ENCODE measurements around the gene CLIC3. TPM values are rescaled to one million over a fixed set of nuclear protein-coding genes. Genes with fewer than 3 reads are reported as not detected.

CLIC3 gene
- polyA plus RNA-seq, 1 donor from 2014 or later: 3.5 TPM

DNA sequence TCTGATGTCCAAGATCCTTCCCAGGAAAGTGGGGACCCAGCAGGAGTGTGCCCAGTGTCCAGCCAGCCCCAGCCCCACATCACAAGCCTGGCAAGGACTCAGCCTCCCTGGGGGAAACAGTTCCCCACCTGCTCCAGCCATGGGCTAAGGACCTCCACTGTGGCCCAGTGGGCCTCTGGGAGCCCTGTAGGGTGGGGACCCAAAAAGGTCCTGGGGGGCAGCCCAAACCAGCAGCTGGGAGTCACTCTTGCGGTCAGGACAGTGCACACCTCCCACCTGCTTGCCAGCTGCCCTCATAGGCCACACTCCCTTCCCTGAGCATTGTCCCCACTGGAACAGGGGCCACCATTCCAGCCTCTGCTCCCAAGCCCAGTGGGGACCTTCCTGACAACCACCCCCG is 30.0 kb upstream of the CLIC3 start:
- Mint-ChIP-seq H3K4me1 (peaks cover 19 to 24% (median 22%) of the 10 kb centered on the region in 3 donors), H3K27me3 (no peaks in the 10 kb centered on the region), H3K9me3 (no peaks in the 10 kb centered on the region), H3K36me3 (no peaks in the 10 kb centered on the region), H3K27ac (peak overlapping the region; percentile 67 to 94 (median 89)), H3K4me3 (peak overlapping the region in 3 of 4 donors; percentile 81 to 88 (median 87))

DNA sequence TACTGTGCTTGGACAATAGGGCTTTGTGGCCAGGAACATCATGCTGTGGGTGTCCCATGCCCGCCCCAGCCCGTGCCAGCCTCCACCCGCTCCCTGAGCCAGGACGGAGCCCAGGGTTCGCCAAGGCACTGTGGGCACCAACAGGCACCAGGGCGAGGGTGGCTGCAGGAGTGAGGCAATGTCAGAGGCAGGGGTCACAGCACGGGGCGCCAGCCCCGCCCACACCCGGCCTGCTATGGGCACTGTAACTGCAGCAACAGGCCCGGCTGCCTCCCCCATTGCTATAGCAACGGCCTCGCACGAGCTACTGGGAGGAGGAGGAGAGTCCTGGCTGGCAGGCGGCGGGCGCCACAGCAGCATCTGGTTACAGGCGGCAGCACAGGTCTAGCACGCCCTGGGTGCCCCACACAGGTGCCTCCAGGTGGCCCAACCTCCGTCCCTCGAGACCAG is 29.2 kb upstream of the CLIC3 start:
- Mint-ChIP-seq H3K27ac (peak overlapping the region; percentile 10 to 94 (median 89)), H3K4me1 (peaks cover 16 to 21% (median 18%) of the 10 kb centered on the region in 3 donors), H3K9me3 (no peaks in the 10 kb centered on the region), H3K27me3 (no peaks in the 10 kb centered on the region), H3K4me3 (peak overlapping the region in 2 of 4 donors; percentile 87 to 88), H3K36me3 (no peaks in the 10 kb centered on the region)

DNA sequence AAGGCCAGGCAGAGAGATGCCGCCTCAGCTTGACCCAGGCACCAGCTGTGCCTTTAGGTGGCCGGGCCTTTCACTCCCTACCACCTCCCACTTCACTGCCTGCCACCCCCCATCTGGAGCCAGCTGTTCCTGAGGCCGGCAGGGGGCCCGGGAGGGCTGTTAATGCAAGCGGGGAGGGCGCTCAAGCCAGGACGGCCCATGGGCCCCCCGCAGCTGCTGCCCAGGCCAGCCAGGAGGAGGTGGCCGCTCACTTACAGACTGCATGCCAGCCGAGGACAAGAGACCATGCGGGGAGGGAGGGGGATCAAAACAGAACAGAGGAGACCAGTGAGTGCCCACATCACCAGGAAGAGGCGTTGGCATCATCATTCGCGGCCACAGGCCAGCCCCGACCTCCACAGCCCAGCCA is 27.2 kb upstream of the CLIC3 start:
- Mint-ChIP-seq H3K27me3 (no peaks in the 10 kb centered on the region), H3K4me1 (peaks cover 4 to 15% (median 10%) of the 10 kb centered on the region in 3 donors), H3K36me3 (peaks cover 3% of the 10 kb centered on the region), H3K27ac (peak overlapping the region in 1 of 3 donors; percentile 53), H3K4me3 (no peak overlapping the region), H3K9me3 (no peaks in the 10 kb centered on the region)

DNA sequence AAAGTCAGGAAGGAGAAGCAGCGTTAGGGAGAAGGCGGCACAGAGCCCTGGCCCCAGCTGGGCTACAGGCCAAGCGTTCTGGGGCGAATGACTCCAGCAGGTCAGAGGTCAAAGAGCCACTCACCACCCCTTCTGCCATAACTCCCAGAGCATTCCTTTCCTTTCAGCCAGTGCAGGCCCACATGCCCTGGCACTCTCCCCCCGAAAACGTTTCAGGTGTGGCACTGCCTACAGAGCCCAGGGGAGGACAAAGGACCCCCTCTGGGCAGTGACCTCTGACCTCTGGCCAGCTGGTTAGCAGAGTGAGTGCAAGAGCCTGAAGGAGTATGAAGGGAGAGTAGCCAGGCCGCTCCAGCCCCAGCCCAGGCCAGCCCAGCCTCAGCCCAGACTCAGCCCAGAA is 26.8 kb upstream of the CLIC3 start:
- Mint-ChIP-seq H3K9me3 (no peaks in the 10 kb centered on the region), H3K27ac (peak overlapping the region in 1 of 3 donors; percentile 53), H3K27me3 (no peaks in the 10 kb centered on the region), H3K36me3 (peaks cover 3% of the 10 kb centered on the region), H3K4me1 (peaks cover 4 to 15% (median 10%) of the 10 kb centered on the region in 3 donors), H3K4me3 (no peak overlapping the region)

DNA sequence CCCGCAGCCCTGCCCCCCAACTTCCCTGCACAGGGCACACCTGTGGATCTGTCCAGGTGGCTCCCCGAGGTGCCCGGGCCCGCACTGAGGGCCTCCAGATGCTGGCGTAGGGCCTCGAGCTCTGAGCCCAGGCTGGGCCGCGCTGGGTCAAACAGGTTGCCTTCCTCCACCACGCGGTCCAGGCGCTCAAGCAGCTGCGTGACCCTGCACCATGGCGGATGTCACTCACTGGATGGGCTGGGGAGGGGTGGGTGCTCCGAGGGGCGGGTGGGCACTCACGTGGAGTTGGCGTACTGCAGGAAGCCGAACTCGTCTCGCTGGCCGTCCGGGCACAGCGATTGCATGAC is 26.3 kb upstream of the CLIC3 start:
- H3K9me3 Mint-ChIP-seq: no peaks in the 10 kb centered on the region
- no peak overlapping the region for H3K4me3 Mint-ChIP-seq
- no peak overlapping the region for H3K27ac Mint-ChIP-seq
- peaks cover 3% of the 10 kb centered on the region for H3K36me3 Mint-ChIP-seq
- peaks cover 4 to 15% (median 10%) of the 10 kb centered on the region in 3 donors for H3K4me1 Mint-ChIP-seq
- no peaks in the 10 kb centered on the region for H3K27me3 Mint-ChIP-seq

DNA sequence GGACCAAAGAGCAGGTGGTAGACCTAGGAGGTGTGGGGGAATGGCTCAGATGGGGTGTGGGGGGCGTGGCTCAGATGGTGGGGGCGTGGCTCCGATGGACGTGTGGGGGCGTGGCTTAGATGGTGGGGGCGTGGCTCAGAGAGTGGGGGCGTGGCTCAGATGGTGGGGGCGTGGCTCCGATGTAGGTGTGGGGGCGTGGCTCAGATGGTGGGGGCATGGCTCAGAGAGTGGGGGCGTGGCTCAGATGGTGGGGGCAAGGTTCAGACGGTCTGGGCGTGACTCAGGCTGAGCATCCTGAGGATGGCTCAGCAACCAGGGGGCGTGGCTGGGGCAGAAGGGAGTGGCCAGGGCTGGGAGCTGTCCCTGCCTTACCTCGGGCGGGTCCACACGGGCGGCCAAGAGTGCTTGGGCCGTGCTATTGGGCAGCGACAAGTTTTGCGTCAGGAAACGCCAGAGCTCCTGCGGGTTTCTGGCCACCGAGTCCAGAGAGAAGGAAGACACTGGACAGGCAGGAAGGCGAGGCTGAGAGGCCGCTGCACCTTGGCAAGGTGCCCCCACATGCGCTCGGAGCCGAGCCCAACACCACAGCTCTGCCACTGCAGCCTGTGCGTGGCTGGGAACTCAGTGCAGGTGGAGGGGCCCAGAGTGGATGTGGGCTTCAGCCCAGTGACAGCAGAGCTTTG is 25.8 kb upstream of the CLIC3 start:
- Mint-ChIP-seq H3K4me1 (peaks cover 4 to 12% (median 8%) of the 10 kb centered on the region in 3 donors), H3K9me3 (no peaks in the 10 kb centered on the region), H3K36me3 (peaks cover 3% of the 10 kb centered on the region), H3K27me3 (no peaks in the 10 kb centered on the region), H3K27ac (peak overlapping the region in 1 of 3 donors; percentile 55), H3K4me3 (no peak overlapping the region)

DNA sequence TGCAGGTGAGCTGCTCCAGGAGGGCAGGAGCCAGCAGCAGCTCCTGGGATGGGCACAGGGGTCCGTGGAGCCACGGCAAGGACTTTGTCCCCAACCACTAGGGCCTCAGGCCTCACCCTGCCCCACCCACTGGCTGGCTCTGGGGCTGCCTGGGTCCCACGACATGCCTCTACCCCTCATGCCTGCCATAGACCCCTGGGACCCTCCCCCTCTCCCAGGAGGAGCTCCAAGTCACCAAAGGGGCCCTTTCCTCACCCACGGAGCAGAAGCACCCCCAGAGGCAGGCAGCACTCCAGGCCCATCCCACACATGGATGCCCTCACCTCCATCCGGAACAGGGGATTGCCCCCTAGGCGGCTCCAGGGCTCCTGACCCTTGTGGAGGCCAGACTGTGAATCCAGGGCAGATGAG is 25.2 kb upstream of the CLIC3 start:
- Mint-ChIP-seq H3K4me3 (no peak overlapping the region), H3K4me1 (peaks cover 4 to 11% (median 6%) of the 10 kb centered on the region in 3 donors), H3K27me3 (no peaks in the 10 kb centered on the region), H3K36me3 (peaks cover 3% of the 10 kb centered on the region), H3K27ac (no peak overlapping the region), H3K9me3 (no peaks in the 10 kb centered on the region)

DNA sequence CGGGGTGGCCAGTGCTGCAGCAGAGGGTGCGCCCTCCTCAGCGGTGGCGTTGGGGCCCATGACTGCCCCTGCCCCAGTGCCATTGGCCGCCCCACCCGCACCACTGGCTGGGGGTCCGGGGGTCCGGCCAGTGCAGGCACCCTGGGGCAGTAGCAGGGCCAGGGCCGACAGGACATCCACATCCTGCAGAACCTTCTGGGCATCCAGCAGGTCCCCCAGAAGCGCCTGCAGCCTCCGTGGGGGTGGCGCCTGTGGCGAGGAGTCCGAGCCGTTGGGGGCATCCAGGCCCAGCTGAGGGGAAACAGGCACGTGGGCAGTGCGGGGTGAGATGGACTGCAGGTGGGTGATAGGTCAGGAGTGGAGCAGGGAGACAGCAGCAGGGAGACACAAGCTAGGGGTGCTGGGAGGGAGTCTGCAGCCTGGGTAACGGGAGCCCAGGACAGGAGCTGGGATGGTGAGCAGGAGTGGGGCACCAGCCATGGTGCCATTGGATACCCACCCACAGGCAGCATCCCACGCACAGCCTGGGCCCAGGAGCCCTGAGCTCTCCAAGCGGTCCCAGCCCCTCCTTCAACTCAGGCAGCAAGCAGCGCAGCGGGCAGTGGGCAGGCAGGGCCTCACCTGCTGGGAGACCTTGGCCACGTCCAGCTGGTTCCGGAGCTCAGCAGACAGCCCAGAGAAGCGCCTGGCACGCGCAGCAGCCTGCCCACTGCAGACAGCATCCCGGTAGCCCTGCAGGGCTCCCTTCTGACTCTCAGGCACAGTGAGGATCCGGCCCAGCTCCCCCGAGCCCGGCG is 24.6 kb upstream of the CLIC3 start:
- H3K9me3 Mint-ChIP-seq: no peaks in the 10 kb centered on the region
- no peaks in the 10 kb centered on the region for H3K27me3 Mint-ChIP-seq
- no peak overlapping the region for H3K27ac Mint-ChIP-seq
- H3K4me1 Mint-ChIP-seq: peaks cover 4 to 6% (median 4%) of the 10 kb centered on the region in 3 donors
- H3K36me3 Mint-ChIP-seq: peaks cover 3% of the 10 kb centered on the region
- no peak overlapping the region for H3K4me3 Mint-ChIP-seq

DNA sequence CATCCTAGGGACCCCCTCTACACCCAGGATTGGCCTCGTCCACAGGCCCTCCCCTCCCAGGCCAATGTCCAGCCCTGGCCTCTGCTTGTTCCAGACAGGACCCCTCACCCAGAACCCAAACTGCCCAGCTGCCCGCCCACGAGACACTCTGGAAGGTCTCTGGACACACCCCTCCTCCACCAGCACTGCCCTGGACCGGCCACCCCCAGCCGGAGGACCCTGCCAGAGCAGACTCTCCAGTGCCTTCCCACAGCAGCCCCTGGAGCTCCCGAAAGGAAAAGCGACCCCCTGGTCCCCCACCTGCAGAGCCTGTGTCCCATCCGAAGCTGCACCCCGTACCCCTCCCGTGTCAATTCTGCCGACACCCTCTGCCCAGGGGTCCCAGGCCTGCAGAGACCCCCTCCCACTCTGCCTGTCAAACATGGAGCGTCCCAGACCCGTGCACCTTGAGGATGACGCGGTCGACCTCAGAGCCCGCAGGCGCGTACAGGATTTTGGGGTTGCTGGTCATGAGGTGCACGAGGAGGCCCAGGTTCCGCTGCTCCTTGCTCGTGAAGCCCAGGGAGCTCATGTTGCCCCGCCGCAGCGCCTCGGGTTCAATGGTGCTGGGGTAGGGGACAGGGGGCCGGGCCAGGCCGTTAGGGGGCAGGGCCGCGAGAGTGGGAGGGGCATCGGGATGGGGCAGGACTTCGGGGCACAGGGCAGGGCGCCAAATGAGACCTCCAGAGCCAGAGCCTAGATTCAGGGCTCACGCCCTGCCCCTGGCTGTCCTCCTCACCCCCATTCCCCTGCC is 23.7 kb upstream of the CLIC3 start:
- Mint-ChIP-seq H3K4me3 (no peak overlapping the region), H3K4me1 (peaks cover 0 to 1% (median 0%) of the 10 kb centered on the region in 3 donors), H3K9me3 (no peaks in the 10 kb centered on the region), H3K27ac (no peak overlapping the region), H3K27me3 (no peaks in the 10 kb centered on the region), H3K36me3 (peaks cover 3% of the 10 kb centered on the region)

DNA sequence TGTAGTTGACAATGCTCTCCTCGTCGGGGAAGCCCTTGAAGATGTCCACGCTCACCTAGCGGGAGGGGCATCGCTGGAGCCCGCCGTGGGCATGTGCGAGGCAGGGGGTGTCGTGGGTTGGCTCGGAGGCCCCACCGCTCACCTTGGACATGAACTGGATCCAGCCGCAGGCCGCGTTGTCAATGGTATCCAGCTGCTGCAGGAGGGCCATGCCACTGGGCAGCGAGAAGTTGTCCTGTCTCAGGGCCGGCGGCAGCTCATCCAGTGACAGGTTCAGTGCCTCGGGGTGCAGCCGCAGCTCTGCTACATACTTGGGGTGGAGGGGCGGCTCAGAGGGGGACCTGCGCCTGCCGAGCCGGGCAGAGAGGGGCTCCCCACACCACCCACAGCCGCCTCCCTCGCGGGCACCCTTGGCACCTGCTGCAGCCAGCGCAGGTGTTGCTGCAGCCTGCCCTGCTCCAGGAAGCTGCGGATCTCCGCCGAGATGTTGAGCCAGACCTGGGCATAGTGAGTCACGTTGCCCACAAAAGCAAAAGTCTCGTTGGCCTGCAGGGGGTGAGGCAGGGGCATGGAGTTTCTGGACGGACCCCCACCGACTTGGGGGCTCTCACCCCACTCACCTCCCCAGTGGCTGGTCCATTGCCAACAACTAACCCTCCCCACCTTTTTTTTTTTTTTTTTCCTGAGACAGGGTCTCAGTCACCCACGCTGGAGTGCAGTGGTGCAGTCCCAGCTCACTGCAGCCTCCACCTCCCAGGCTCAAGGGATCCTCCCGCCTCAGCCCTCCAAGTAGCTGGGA is 22.6 kb upstream of the CLIC3 start:
- Mint-ChIP-seq H3K4me1 (peaks cover 0 to 1% (median 0%) of the 10 kb centered on the region in 3 donors), H3K36me3 (peaks cover 3% of the 10 kb centered on the region), H3K9me3 (no peaks in the 10 kb centered on the region), H3K27ac (no peak overlapping the region), H3K27me3 (no peaks in the 10 kb centered on the region), H3K4me3 (no peak overlapping the region)

DNA sequence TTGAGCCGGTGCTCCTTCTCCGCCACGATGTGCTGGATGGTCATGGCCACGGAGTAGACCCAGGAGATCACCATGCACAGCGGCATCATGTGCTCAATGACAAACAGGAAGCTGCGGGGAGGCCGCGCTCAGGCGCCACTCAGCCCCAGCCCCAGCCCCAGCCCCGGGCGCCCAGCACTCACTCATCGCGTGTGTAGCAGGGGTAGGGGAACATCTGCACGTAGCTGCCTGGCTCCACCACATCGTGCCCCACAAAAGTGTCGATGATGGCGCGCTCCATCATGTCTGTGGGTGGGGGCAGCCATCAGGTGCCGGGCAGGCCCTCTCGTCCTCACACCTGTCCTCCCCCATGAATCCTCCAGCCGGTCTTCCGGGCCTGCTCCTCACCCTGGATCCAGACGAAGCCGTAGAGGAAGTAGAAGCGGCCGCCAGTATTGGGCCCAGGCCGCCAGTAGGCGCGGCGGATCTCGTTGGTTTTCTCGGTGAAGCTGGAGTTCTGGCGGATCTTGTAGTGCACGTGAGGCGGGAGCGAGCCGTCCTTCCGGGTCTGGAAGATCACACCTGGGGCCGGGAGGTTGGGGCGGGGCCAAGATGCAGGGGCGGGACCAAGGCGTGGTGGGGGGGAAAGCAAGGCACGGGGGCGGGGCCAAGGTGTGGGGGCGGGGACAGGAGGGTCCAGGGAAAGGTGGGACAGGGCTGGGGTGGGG is 21.6 kb upstream of the CLIC3 start:
- peaks cover 0 to 1% (median 0%) of the 10 kb centered on the region in 3 donors for H3K4me1 Mint-ChIP-seq
- H3K27ac Mint-ChIP-seq: peak overlapping the region in 1 of 3 donors; percentile 67
- H3K9me3 Mint-ChIP-seq: no peaks in the 10 kb centered on the region
- H3K36me3 Mint-ChIP-seq: peaks cover 3% of the 10 kb centered on the region
- no peak overlapping the region for H3K4me3 Mint-ChIP-seq
- H3K27me3 Mint-ChIP-seq: no peaks in the 10 kb centered on the region

DNA sequence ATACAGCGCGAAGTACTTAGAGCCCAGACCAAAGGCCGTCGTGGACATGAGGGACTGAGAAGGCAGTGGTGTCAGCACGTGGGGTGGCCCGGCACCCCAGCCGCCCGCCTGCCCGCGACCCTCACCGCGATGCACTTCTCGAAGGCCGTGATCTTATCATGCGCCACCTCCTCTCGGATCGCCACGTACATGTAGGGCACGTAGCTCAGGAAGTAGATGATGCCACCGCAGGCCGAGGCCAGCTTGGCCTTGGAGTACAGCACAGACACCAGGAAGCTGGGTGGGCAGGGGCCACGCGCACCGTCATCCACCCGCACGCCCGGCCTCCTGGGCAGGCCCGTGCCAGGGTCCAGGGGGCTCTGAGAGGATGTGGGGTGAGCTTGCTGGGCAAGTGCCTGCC is 20.7 kb upstream of the CLIC3 start:
- Mint-ChIP-seq H3K4me3 (no peak overlapping the region), H3K4me1 (peaks cover 0 to under 1% (median 0%) of the 10 kb centered on the region in 3 donors)

DNA sequence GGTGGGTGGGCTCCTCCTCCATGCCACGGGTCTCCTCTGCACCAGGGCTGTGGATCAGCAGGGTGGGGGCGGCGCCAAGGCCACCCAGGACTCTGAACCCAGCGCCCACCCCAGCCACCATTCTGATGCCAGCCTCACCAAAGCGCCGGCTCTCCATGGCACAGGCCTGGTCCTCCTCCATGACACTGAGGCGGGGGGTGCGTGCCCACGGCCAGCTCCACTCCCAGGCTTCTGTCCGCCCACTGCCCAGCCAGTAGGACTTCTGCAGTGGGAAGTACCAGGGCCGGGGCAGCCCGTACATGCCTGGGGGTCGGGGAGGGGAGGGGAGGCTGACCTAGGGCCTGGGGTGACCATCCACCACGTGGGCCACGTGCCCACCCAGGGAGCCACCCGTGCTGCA is 20.1 kb upstream of the CLIC3 start:
- Mint-ChIP-seq H3K27ac (no peak overlapping the region), H3K27me3 (no peaks in the 10 kb centered on the region), H3K9me3 (no peaks in the 10 kb centered on the region), H3K36me3 (peaks cover 3% of the 10 kb centered on the region), H3K4me1 (no peaks in the 10 kb centered on the region), H3K4me3 (no peak overlapping the region)

More for the DNA sequence above, 20.7 kb upstream of the CLIC3 start:
- Mint-ChIP-seq H3K9me3 (no peaks in the 10 kb centered on the region), H3K36me3 (peaks cover 3% of the 10 kb centered on the region), H3K27me3 (no peaks in the 10 kb centered on the region), H3K27ac (no peak overlapping the region)

DNA sequence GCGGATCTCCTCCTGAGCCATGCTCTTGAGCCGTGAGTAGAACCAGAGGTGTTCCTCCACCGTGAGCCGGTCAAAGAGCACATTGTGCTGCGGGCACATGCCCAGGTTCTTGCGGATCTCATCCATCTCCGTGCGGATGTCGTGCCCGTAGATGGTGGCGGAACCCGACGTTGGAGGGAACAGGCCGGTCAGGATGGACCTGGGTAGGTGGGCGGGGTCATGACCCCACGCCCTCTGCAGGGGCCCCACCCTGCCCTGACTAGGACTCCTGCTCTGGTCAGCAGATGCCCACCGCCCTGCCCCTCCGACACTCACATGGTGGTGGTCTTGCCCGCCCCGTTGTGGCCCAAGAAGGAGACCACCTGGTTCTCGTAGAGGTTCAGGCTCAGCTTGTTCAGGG is 19.6 kb upstream of the CLIC3 start:
- no peak overlapping the region for H3K4me3 Mint-ChIP-seq
- H3K27ac Mint-ChIP-seq: no peak overlapping the region
- no peaks in the 10 kb centered on the region for H3K9me3 Mint-ChIP-seq
- H3K27me3 Mint-ChIP-seq: no peaks in the 10 kb centered on the region
- peaks cover 3% of the 10 kb centered on the region for H3K36me3 Mint-ChIP-seq
- no peaks in the 10 kb centered on the region for H3K4me1 Mint-ChIP-seq
